IMR-90 (cell line): Measurements from ENCODE around the gene TMEM59.

Experiments used
- CEBPB ChIP-seq: IDR thresholded peaks from 2 replicates; pipeline ENCODE4 v1.6.1; 2012; ENCODE audit warnings: low read depth, low read length, improper control_type of control experiment
- CHD1 ChIP-seq: IDR thresholded peaks from 2 replicates; pipeline ENCODE4 v1.6.1; 2012; ENCODE audit warnings: low read depth, low read length, improper control_type of control experiment
- FOS ChIP-seq: fragments of 150-350 bp; IDR thresholded peaks from 2 replicates; pipeline ENCODE4 v1.6.1; 2016; ENCODE audit warnings: low read depth, low read length
- MAFK ChIP-seq: IDR thresholded peaks from 2 replicates; pipeline ENCODE4 v1.6.1; 2012; ENCODE audit warnings: low read depth, low read length, improper control_type of control experiment
- MXI1 ChIP-seq: IDR thresholded peaks from 2 replicates; pipeline ENCODE4 v1.6.1; 2012; ENCODE audit warnings: low read depth, mild to moderate bottlenecking, low read length, moderate library complexity, borderline replicate concordance
- NFE2L2 ChIP-seq: fragments of 150-350 bp; IDR thresholded peaks from 2 replicates; pipeline ENCODE4 v1.6.1; 2016; ENCODE audit warnings: low read depth, mild to moderate bottlenecking, low read length
- POLR2A ChIP-seq: IDR thresholded peaks from 2 replicates; pipeline ENCODE4 v1.6.1; 2012; ENCODE audit warnings: mild to moderate bottlenecking, low read depth, low read length
- RAD21 ChIP-seq: IDR thresholded peaks from 2 replicates; pipeline ENCODE4 v1.6.1; 2012; ENCODE audit warnings: low read length, improper control_type of control experiment
- RCOR1 ChIP-seq: IDR thresholded peaks from 2 replicates; pipeline ENCODE4 v1.6.1; 2012; ENCODE audit warnings: mild to moderate bottlenecking, low read length, improper control_type of control experiment; ENCODE audit not compliant: insufficient replicate concordance
- RFX5 ChIP-seq: IDR thresholded peaks from 2 replicates; pipeline ENCODE4 v1.8.0; 2012; ENCODE audit warnings: low read depth, mild to moderate bottlenecking, low read length, moderate library complexity
- SMC3 ChIP-seq: fragments of 150-350 bp; IDR thresholded peaks from 2 replicates; pipeline ENCODE4 v1.6.1; 2016; ENCODE audit warnings: low read depth, mild to moderate bottlenecking, antibody characterized with exemption, low read length, moderate library complexity
- TF ChIP-seq, protein P1 (sequence below): conservative IDR thresholded peaks from 2 replicates; pipeline ENCODE4 v1.5.1; 2012; ENCODE audit warnings: mild to moderate bottlenecking, low read depth, low read length, improper control_type of control experiment
- TF ChIP-seq, protein P2 (sequence below): fragments of 150-350 bp; IDR thresholded peaks from 2 replicates; pipeline ENCODE4 v1.6.1; 2017; ENCODE audit warnings: mild to moderate bottlenecking, antibody characterized with exemption, low read length, low read depth

DNA sequence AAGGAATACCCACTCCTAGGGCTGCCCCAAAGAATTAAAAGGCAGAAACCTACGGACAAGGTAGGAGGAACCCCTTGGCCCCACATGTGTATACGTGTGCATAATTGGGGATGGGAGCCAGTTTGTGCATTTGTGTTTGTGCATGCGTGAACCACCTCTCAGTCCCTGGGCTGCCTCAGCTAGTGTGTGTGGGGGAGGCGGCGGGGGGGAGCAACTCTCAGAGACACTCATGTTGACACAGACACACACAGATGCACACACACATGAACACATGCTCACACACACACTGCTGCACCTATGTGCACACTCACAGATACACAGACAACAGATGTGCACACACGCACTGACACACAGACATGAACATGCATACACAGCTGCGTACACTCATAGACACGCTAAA, 40.1 kb downstream of the TMEM59 start:
- TF ChIP-seq RCOR1 (no peak), POLR2A (no peak), SMC3 (no peak), RFX5 (no peak), MAFK (no peak), CEBPB (no peak), CHD1 (no peak), FOS (no peak), RAD21 (no peak), MXI1 (no peak), NFE2L2 (no peak)
- TF ChIP-seq, protein P1, sequence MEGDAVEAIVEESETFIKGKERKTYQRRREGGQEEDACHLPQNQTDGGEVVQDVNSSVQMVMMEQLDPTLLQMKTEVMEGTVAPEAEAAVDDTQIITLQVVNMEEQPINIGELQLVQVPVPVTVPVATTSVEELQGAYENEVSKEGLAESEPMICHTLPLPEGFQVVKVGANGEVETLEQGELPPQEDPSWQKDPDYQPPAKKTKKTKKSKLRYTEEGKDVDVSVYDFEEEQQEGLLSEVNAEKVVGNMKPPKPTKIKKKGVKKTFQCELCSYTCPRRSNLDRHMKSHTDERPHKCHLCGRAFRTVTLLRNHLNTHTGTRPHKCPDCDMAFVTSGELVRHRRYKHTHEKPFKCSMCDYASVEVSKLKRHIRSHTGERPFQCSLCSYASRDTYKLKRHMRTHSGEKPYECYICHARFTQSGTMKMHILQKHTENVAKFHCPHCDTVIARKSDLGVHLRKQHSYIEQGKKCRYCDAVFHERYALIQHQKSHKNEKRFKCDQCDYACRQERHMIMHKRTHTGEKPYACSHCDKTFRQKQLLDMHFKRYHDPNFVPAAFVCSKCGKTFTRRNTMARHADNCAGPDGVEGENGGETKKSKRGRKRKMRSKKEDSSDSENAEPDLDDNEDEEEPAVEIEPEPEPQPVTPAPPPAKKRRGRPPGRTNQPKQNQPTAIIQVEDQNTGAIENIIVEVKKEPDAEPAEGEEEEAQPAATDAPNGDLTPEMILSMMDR, result no peak
- TF ChIP-seq, protein P2, sequence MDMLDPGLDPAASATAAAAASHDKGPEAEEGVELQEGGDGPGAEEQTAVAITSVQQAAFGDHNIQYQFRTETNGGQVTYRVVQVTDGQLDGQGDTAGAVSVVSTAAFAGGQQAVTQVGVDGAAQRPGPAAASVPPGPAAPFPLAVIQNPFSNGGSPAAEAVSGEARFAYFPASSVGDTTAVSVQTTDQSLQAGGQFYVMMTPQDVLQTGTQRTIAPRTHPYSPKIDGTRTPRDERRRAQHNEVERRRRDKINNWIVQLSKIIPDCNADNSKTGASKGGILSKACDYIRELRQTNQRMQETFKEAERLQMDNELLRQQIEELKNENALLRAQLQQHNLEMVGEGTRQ, result no peak
